Stimulated activated CD4-positive, alpha-beta T cell treated with anti-CD3 and anti-CD28 coated beads, Interleukin-1b, Interleukin-23, amount 100 ng/mL, for 24 hours (primary cell): ENCODE data around the gene LRRC26.

Experiments used
- DNase-seq, 4 experiments: peaks; one replicate each; pipeline ENCODE4 v3.0.0-alpha.2; 2020; ENCODE audit warnings: low read depth in 4 of 4, low spot score in 1 of 4

LRRC26 gene

DNA sequence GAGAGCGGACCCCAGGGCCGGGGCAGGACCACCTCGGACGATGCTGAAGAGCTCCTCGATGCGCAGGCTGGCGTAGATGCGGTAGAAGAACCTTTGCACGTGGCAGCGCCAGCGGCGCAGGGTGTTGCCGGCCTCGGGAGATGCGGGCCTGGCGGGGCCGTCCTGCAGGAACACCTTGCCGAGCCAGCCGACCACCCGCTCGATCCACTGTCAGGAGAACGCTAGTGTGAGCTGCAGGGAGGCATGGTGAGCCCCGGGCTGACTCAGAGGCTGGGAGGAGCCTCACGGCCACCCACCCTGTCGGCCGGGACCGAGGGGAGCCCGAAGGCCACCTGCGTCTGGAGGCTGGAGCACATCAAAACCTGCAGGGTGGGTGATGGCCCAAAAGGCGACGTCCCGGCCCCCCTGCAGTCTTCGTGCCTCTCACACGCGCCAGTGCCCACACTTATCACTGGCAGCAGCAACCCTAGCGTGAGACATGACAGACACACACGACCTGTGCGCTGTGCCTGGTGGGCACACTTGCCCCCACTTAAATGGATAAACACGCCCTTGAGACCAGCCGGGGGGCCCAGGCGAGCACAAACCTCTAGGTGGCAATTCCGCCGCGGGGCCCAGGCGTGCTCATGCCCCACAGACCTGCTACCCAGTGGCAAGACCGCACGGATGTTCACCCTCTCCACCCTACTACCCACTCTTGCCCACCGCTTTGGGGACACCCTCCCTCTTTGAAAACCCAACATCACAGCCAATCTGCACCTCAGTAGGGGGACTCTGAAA, 15.2 kb upstream of the LRRC26 start:
- no peak for DNase-seq

DNA sequence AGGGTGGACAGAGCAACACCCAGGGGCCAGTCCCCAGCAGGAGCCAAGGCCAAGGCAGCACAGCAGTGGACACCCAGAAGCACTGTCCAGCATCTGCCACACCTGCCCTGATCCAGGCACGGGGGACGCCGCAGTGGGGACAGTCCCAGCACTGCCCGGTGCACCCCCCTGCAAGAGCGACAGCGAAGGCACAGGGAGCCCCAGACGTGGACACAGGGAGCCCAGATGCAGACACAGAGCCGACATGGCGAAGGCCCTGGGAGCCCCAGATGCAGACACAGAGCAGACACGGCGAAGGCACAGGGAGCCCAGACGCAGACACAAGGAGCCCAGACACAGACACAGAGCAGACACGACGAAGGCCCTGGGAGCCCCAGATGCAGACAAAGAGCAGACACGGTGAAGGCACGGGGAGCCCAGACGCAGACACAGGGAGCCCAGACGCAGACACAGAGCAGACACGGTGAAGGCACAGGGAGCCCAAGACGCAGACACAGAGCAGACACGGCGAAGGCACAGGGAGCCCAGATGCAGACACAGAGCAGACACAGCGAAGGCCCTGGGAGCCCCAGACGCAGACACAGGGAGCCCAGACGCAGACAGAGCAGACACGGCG, 14.2 kb upstream of the LRRC26 start:
- no peak for DNase-seq

DNA sequence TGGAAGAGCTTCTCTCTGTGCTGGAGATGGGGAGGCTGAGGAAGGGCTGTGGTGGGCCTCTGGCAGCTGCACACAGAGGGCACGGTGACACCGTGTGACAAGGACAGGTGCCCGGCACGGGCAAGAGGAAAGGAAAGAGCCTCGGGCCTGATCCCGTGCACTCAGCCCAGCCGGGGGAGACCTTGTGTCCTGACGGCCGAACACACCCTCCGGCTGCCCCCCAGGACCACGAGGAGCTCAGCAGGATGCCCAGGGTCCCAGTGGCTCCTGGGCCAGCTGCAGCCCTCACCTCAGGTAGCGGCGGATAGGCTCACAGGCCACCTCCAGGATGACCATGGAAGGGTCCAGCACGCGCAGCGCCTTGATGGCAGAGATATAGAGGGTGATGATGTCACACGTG, 13.0 kb upstream of the LRRC26 start:
- no peak for DNase-seq

DNA sequence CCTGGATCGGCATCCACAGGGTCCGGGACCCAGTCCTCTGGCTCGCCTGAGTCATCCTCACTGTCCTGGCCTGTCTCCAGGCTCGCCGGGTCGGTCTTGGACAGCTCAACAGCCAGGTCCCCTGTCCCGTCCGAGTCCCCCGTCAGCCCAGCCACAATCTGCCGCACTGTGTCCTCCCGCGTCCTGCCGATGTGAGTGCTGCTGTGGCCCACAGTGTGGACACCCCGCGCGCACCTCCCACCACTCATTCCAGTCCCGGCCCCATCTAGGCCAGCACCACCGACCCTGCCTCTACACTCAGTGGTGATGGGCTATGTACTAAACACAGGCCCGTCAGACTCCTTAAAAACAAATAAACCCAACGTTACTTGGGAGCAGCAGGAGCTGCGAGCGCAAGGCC, 11.8 kb upstream of the LRRC26 start:
- no peak for DNase-seq

DNA sequence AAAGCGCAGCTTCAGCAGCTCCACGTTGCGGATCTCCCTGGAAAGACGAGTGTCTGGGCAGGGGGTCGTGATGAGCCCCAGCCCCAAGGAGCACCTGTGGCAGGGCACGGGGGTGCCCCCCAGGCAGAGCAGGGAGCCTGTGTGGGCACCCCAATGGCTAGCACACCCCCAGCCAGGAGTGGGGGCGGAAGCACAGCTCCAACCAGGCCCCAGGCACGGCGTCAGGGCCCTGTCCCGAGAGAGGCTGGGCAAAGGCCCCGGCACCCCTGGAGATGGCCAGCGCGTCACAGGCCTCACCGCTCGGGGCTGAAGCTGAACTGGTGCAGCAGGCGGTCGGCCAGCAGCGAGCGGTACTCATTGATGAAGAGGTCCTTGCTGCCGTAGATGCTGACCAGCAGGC, 10.6 kb upstream of the LRRC26 start:
- DNase-seq = no peak

DNA sequence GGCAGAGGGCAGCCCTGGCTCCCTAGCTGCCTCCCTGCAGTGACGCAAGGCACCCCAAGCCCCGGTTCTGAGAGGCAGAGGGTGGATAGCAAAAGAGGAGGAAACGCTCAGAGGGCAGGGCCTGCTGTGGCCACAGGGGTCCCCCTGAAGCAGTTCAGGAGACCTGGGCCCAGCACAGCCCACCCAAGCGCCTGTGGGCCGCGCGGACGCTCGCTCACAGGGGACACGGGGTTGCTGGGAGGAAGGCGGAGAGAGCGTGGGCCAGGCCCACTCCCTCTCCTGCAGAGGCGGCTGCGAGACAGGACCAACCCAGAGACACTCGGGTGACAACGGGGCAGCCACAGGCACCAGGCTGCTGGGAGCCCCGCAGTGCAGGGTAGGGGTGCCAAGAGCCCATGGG, 9.9 kb upstream of the LRRC26 start:
- no peak for DNase-seq

DNA sequence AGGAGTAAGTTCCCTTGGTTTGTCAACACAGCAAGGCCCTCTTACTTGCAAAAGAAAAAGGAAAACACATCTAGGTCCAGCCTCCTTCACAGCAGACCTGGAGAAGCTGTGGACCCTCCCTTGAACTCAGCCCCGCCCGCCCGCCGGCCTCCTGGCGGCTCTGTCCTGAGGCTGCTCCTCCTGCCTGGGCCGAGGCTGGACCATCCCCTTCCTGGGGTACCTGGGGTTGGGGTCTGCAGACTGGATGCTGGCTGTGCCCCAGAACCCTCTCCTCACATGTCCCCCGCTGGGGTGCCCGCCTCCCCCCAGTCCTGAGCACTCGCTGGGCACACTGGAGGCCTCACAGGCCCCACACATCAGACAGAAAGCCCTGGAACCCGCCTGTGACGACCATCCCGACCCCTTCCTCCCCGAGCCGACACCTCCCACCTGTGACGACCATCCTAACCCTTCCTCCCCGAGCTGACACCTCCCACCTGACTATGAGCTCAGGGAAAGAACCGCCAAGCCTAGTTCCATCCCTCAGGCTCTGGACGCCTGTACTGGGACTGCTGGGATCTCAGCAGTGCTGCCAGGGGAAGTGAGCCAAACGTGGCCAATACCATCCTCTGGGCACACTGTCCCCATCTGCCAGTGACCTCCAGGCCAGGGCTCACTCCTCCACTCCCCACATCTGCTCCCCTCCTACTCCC, 9.2 kb upstream of the LRRC26 start:
- no peak for DNase-seq

DNA sequence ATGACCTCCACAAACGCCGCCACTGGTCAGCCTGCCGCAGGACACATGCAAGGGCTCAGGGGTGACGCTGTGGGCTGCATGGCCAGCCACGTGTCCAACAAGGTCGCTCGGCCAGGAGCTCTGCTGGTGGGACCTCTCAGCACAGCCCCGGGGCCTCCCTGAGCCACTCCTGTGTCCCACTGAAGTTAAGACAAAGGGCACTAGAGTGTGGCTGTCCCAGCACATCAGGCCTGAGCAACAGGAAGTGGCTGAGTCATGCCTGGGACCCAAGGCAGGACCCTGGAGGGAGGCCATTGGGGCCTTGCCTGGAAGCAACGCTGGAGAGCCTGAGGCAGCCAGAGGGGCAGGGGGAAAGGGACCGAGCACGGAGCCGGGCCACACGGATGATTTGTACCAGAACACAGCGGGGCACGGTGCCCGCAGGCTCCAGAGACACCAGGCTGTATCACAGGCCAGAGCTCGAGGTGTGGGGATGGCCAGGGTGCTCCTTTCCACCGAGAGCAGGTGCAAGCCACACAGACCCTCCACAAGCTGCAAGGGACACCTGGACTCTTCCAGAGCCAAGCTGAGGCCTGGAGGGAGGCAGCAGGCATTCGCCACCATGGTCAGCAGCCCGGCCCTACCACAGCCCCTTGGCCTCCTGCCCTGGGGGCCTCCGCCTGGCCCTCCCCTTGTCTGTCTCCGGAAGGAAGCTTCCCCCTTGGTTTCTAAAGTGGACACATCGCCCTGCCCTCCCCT, 8.5 kb upstream of the LRRC26 start:
- no peak for DNase-seq

DNA sequence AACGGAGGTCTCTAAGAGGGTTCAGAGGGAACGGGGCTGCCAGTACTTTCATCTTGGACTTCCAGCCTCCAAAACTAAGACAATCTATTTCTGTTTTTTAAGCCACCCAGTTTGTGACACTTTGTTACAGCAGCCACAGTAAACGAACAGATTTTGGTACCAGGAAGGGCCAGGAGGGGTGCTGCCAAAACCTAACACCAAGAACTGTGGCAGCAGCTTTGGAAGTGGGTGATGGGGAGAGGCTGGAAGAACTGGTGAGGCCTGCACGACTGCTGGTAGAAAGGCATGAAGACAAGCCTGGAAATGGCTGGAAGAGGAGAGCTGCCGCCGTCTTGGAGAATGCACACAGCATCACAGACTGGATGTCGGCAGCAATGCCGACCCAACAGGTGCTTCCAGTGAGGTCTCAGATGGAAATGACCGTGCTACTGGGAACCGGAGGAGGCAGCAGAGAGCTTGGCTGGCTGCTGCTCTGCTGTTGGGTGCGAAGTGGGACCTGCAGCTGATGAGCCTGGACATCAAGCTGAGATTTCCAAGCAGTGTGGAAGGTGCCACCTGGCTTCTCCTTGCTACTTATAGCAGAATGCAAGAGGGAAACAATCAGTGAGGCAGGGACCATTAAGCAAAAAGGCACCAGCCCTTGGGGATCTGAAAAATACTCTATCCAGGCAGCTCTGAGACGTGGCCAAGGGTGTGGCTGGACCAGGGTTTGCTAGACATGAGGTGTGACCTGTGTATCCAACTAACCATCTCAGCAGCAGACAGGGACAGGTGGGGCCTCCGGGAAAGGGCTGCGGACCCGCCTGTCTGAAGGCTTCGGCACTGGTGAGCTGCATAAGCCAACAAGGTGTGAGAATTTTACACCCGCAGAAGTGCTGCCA, 6.7 kb upstream of the LRRC26 start:
- DNase-seq = no peak

DNA sequence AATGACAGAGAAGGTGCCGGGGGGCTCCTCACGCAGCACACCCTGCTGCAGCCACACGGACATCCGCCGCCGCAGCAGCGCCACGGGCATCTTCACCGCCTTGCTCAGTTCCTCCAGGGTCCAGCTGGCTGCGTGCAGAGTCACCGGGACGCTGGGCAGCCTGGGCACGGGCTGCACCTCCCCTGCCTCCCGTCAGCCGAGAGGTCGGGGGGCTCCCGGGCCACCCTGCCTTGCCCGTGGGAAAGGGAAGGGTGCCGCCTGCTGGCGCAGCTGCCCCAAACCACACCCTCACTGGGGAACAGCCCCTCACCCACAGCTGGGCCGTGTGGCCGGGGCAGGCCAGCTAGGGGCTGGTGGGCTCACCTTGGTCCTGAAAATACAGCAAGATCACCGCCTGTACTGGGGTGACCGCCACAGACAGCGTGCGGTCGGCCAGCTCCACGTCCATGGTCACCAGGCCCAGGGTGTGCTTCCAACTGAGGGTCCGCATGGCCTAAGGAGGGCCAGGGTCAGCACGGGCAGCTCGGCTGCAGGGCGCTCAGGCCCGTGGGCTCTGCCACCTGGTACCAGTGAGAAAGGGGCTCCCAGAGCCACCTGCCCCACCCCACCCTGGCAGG, 5.6 kb upstream of the LRRC26 start:
- DNase-seq = no peak

DNA sequence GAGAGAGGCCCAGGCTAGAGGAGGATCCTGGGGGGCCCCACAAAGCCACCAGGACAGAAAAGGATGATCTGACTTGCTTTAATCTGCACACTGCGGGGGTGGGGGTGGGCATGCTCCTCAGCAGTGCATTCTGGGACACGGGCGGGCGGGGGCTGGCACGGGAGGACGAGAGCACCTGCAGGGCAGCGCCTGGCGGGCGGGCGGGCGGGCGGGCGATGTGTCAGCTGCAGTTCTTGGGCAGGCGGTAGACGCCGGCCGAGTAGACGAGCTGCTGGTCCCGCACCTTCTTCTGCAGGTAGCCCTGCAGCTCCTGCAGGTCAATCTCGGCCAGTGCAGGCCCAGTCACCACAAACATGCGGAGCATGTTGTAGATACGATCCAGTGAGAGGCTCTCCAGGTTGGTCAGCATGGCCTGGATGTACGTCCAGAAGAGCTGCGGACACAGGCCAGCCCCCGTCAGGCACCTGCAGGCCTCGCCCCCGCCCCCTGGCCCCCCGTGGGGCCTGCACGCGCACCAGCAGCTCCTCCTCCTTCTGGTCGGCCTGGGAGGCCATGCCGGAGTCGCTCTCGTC, 5.0 kb upstream of the LRRC26 start:
- no peak for DNase-seq

DNA sequence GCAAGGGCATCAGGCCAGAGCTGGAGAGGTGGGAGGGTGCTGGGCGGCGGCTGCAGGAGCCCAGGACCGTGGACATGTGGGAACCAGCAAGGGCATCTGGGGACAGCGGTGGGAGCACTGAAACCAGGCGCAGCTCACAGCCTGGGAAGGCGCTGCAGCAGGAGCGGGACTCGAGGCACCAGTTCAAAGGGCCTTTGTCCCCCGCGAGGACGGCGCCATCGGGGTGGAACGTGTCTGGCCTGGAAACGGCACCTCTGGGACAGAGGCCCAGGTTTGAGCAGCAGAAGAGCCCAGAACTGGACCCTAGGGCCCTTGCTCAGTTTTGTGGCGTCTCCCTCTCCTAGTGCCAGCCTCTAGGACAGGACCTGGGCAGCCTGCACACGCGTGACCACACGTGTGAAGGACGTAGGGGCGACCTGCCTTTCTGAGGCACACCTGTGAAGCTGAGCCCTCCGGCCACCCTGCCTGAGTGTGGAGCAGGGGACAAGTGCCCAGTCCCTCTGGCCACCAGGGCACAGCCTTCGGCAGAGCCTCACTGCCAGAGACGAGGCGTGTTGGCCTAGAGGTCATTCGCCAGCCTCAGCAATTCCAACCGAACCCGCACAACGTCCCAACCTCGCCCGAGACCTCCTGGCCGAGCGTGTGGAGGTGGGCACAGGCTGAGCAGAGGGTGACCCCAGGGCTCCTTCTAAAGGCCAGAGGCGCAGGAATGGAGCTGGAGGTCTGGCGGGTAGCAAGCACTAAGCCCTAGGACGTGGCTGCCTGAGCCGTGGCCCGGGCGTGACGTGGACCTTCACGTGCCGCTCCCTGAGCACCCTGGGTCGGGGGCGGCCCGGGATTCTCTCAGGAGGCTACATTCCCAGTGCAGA, 4.2 kb upstream of the LRRC26 start:
- DNase-seq = no peak

DNA sequence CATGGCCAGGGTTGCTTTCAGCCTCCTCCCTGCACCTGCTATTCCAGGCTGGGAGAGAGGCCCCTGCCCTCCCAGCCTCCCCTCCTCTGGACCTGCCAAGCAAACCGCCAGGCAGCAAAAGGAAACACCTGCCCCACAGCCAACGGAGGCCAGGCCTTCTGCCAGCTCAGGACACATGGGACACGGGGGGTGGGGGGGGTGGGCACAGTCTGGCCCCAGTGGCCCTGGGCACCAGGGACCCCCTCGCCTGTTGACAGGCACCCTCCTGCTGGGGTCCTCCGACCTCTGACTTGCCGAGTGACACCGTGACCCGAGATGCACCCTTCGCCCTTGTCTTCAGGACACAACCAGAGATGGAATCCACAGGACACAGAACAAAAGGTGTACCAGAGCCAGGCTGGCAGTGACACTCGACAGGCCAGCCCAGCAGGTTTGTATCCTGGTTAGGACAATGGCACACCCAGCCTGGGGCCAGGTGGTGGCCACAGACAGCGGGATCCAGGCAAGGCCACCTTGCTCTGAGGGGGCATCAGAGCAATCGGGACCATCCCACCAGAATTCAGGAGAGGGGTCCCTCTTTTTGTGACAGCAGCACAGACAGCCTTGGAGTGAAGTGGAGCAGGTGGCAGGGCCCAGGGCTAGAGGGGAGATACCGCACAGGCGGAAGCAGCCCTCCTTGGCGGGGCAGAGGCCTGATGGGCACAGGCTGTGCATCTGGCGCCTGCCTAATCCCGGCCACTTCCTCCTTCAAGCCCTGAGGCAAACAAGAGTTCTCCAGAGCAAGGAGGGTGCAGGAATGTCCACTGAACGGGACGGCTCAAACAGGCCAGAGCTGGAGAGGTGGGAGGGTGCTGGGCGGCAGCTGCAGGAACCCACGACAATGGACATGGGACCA, 3.3 kb upstream of the LRRC26 start:
- no peak for DNase-seq

DNA sequence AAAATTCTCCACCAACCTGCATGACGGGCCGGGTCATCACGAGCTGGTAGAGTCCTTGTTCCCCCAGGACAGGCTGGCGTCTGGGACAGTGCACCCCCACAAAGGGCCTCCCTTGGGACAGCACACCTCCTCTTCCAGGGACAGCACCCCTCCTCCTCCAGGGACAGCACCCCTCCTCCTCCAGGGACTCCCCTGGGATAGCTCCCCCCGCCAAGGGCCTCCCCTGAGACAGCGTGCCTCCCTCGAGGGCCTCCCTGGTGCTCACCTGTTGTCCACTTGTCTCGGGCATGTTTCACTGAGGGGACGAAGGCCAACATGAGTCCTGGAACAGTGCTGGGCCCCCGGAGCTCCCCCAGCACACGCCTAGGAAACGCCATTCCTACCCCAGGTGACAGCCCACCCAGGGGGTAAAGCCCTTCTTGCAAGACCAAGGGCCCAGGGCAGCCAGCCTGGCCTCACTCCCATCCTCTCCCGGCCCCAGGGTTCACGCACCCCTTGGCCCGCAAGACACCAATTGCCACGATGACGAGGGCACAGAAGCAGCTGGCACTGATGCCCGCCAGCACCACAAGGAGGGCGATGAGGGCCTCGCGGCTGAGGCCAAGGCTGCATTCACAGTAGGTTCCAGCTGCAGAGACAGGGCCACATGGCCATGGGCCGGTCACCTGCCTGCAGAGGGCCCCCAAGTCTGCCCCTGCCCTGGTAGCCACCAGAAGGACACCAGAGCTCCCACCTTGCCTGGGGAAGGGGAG, 1.5 kb upstream of the LRRC26 start:
- no peak for DNase-seq

DNA sequence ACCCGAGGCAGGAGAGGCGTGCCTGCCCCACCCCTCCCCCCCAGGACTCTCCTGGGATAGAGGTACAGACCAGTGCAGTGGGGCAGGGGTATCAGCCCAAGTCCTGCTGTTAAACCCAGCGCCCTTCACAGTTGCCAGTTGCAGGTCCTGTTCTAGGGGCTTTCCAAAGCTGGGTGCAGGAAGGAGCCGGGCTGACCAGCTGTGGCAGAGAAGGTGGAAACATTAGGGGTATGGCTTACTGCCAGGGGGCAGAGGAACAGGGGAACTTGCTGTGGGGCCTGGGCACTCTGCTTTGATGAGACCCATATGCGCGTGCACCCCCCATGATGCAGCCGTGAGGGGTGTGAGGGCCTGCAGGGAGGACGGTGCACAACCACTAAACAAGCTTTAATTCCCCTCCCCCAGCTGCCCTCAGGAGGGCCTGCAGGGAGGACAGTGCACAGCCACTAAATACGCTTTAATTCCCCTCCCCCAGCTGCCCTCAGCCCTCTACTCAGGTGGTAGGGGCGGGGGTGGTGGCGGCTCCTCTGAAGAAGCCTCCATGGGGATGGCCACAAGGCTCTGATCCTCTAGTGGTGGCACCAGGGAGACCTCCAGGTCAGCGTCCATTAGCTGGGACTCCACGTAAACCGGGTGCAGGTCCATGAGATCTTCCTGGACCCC, 766 bp upstream of the LRRC26 start:
- DNase-seq = no peak

DNA sequence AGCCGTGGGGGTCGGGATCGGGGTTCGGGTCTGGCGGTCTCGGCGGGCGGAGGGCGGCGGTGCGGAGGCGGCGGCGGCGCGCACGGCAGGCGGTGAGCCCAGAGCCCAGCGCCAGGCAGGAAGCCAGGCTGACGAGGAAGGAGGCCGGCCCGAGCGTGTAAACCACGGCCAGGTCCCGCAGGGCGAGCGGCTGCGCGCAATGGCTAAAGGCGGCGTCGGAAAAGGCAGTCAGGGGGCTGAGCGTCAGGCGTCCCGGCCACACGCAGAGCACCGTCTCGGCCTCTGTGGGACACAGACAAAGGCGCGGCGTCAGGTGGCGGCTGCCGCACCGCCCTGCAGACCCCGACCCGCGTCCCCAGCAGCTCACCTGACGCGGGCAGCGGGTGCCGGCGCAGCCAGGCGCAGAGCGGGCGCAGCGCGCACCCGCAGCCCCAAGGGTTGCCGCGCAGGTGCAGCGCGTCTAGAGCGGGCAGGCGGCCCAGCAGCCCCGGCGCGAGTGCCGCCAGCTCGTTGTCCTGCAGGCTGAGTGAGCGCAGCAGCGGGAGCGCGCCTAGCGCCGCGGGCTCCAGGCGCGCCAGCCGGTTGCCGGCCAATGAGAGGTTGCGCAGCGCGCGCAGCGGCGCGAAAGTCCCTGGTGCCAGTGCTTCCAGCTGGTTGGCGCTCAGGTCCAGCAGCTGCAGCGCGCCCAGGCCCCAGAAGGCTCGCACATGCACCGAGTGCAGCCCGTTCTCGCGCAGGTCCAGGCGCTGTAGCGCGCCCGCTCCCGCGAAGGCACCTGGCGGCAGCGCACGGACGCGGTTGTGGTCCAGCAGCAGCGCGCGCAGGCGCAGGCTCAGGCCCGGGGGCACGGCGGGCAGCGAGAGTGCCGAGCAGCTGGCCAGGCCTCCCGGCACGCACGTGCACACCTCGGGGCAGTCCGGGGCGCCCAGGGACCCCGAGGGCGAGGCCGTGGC, 671 bp downstream of the LRRC26 start:
- DNase-seq = no peak
